HepG2 (cell line): ENCODE measurements around the gene SMIM13. TPM values are rescaled to one million over a fixed set of nuclear protein-coding genes. Genes with fewer than 3 reads are reported as not detected.
A peak's percentile ranks its signal among the peaks of the same experiment; 100 is the strongest.

Source experiments
- BCL6 ChIP-seq: IDR thresholded peaks from 2 replicates; pipeline ENCODE4 v1.6.1; 2016; ENCODE audit warnings: missing genetic modification reagents, missing compliant biosample characterization
- CBX1 ChIP-seq: IDR thresholded peaks from one replicate; pipeline ENCODE4 v1.6.1; 2016; ENCODE audit warnings: antibody characterized with exemption, low read depth
- DPF2 ChIP-seq: sonication (generic); formaldehyde crosslinking; IDR thresholded peaks from 2 replicates; pipeline ENCODE4 v1.4.0; 2020; ENCODE audit warnings: mild to moderate bottlenecking, low read depth, missing genetic modification reagents, borderline replicate concordance
- IRX3 ChIP-seq: sonication (generic); formaldehyde crosslinking; IDR thresholded peaks from 2 replicates; pipeline ENCODE4 v1.8.1; 2023; ENCODE audit warnings: mild to moderate bottlenecking, low read depth, missing genetic modification reagents, borderline replicate concordance
- KAT2B ChIP-seq: fragments of 150-350 bp; IDR thresholded peaks from 2 replicates; pipeline ENCODE4 v1.6.1; 2014; ENCODE audit warnings: low read depth, low read length, borderline replicate concordance
- KDM5B ChIP-seq: sonication (generic); formaldehyde crosslinking; IDR thresholded peaks from 2 replicates; pipeline ENCODE4 v1.4.0; 2020; ENCODE audit warnings: missing genetic modification reagents, mild to moderate bottlenecking, borderline replicate concordance
- MLX ChIP-seq: IDR thresholded peaks from 2 replicates; pipeline ENCODE4 v1.6.1; 2016
- MTF1 ChIP-seq: sonication (generic); formaldehyde crosslinking; IDR thresholded peaks from 2 replicates; pipeline ENCODE4 v1.5.0; 2020; ENCODE audit warnings: missing genetic modification reagents
- NFATC3 ChIP-seq: sonication (generic); formaldehyde crosslinking; IDR thresholded peaks from 2 replicates; pipeline ENCODE4 v1.5.1; 2020; ENCODE audit warnings: mild to moderate bottlenecking, missing genetic modification reagents
- NKX3-1 ChIP-seq: sonication (generic); formaldehyde crosslinking; IDR thresholded peaks from 2 replicates; pipeline ENCODE4 v1.5.0; 2020; ENCODE audit warnings: missing genetic modification reagents
- NR1H2 ChIP-seq: sonication (generic); formaldehyde crosslinking; IDR thresholded peaks from 2 replicates; pipeline ENCODE4 v1.8.1; 2022; ENCODE audit warnings: low read depth, missing genetic modification reagents, borderline replicate concordance
- NR2F6 ChIP-seq, 2 experiments: IDR thresholded peaks; 2 replicates each; pipeline ENCODE4 v1.6.1; 2016; ENCODE audit warnings: antibody characterized with exemption in 1 of 2, mild to moderate bottlenecking in 1 of 2
- RXRB ChIP-seq: IDR thresholded peaks from 2 replicates; pipeline ENCODE4 v1.6.1; 2016; ENCODE audit warnings: borderline replicate concordance, missing genetic modification reagents, missing compliant biosample characterization
- SIN3A ChIP-seq: IDR thresholded peaks from 2 replicates; pipeline ENCODE4 v1.6.1; 2011; ENCODE audit warnings: low read depth, mild to moderate bottlenecking, control low read depth, low read length, borderline replicate concordance
- STAT5B ChIP-seq: sonication (generic); formaldehyde crosslinking; IDR thresholded peaks from 2 replicates; pipeline ENCODE4 v1.4.0; 2020; ENCODE audit warnings: missing genetic modification reagents
- YY1 ChIP-seq: IDR thresholded peaks from 2 replicates; pipeline ENCODE4 v1.6.1; 2011; ENCODE audit warnings: low read length, low read depth, moderate library complexity, mild to moderate bottlenecking; ENCODE audit not compliant: insufficient read depth, insufficient replicate concordance
- ZBTB42 ChIP-seq: sonication (generic); formaldehyde crosslinking; IDR thresholded peaks from 2 replicates; pipeline ENCODE4 v1.5.0; 2020; ENCODE audit warnings: mild to moderate bottlenecking, missing genetic modification reagents
- ZFAT ChIP-seq: sonication (generic); formaldehyde crosslinking; conservative IDR thresholded peaks from 2 replicates; pipeline ENCODE4 v1.8.1; 2023; ENCODE audit warnings: missing genetic modification reagents, inconsistent platforms
- ZNF251 ChIP-seq: sonication (generic); formaldehyde crosslinking; IDR thresholded peaks from 2 replicates; pipeline ENCODE4 v1.9.0; 2021; ENCODE audit warnings: mild to moderate bottlenecking, missing genetic modification reagents
- ZNF354B ChIP-seq: sonication (generic); formaldehyde crosslinking; IDR thresholded peaks from 2 replicates; pipeline ENCODE4 v1.8.0; 2022; ENCODE audit warnings: mild to moderate bottlenecking, missing genetic modification reagents
- ZNF607 ChIP-seq: sonication (generic); formaldehyde crosslinking; IDR thresholded peaks from 2 replicates; pipeline ENCODE4 v1.5.1; 2020; ENCODE audit warnings: missing genetic modification reagents, mild to moderate bottlenecking, borderline replicate concordance
- ZSCAN20 ChIP-seq: sonication (generic); formaldehyde crosslinking; IDR thresholded peaks from 2 replicates; pipeline ENCODE4 v1.4.0; 2020; ENCODE audit warnings: missing genetic modification reagents, mild to moderate bottlenecking, borderline replicate concordance
- polyA plus RNA-seq, 8 experiments: library from polyadenylated mRNA; depleted of rRNA in 3 of 8; stranded (reverse) in 7 of 8; unstranded in 1 of 8; fragments of >200 nt; fragmentation: Illumina TruSeq in 4 of 8; extraction: Trizol in 4 of 8; gene quantifications; 2 replicates each; pipeline versions ENCODE4 v1.2.1 to v1.2.3, GENCODE V29; 2011 to 2016; ENCODE audit warnings: low read depth in 4 of 8, missing spikeins in 1 of 8, mixed read lengths in 1 of 8; ENCODE audit not compliant: insufficient read depth in 1 of 8
- total RNA-seq, 5 experiments: library from RNA; depleted of rRNA; stranded (reverse); fragments of >200 nt; fragmentation: Illumina TruSeq; extraction: Trizol; gene quantifications; 2 replicates each; pipeline ENCODE4 v1.2.3, GENCODE V29; 2016; ENCODE audit warnings: low read depth in 1 of 5
- TF ChIP-seq, protein P1 (sequence below): IDR thresholded peaks from 2 replicates; pipeline ENCODE4 v1.6.1; 2018; ENCODE audit warnings: missing genetic modification reagents
- TF ChIP-seq, protein P2 (sequence below): sonication (generic); formaldehyde crosslinking; IDR thresholded peaks from 2 replicates; pipeline ENCODE4 v1.4.0; 2020; ENCODE audit warnings: mild to moderate bottlenecking, missing genetic modification reagents

The SMIM13 gene
- total and polyA plus RNA-seq, 2 of the 13 experiments (the other 11 are each of a cell fraction or from before 2014, with no cell fraction given) = 2.7 to 10.2 TPM

- TF ChIP-seq DPF2 (CRISPR knock-in tag) (no peak), IRX3 (no peak), RXRB (CRISPR knock-in tag) (peak; percentile 24; the same call in 1 of the 2 replicates), BCL6 (CRISPR knock-in tag) (peak; percentile 31; the same call in 1 of the 2 replicates), ZBTB42 (0 out of 2 replicates have a peak, but pooled peaks have one; percentile 61), NR1H2 (CRISPR knock-in tag) (no peak), ZNF251 (CRISPR knock-in tag) (no peak), ZNF607 (CRISPR knock-in tag) (no peak; the same call in 1 of the 2 replicates), CBX1 (no peak), NFATC3 (CRISPR knock-in tag) (no peak), YY1 (no peak), SIN3A (peak; percentile 61; the same call in 1 of the 2 replicates), NKX3-1 (CRISPR knock-in tag) (peak; percentile 54; the same call in 1 of the 2 replicates), KDM5B (CRISPR knock-in tag) (0 out of 2 replicates have a peak, but pooled peaks have one; percentile 10), STAT5B (CRISPR knock-in tag) (no peak), MTF1 (CRISPR knock-in tag) (no peak), ZSCAN20 (CRISPR knock-in tag) (peak; percentile 30; the same call in 1 of the 2 replicates), KAT2B (no peak), MLX (CRISPR knock-in tag) (0 out of 2 replicates have a peak, but pooled peaks have one; percentile 51), ZNF354B (CRISPR knock-in tag) (no peak), NR2F6 (IDR thresholded peaks at IDR 0.05) (no peak), NR2F6 (CRISPR knock-in tag; IDR thresholded peaks at IDR 0.05) (no peak), ZFAT (CRISPR knock-in tag) (no peak)
- TF ChIP-seq, protein P1, sequence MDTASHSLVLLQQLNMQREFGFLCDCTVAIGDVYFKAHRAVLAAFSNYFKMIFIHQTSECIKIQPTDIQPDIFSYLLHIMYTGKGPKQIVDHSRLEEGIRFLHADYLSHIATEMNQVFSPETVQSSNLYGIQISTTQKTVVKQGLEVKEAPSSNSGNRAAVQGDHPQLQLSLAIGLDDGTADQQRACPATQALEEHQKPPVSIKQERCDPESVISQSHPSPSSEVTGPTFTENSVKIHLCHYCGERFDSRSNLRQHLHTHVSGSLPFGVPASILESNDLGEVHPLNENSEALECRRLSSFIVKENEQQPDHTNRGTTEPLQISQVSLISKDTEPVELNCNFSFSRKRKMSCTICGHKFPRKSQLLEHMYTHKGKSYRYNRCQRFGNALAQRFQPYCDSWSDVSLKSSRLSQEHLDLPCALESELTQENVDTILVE (CRISPR knock-in tag) = no peak
- TF ChIP-seq, protein P2, sequence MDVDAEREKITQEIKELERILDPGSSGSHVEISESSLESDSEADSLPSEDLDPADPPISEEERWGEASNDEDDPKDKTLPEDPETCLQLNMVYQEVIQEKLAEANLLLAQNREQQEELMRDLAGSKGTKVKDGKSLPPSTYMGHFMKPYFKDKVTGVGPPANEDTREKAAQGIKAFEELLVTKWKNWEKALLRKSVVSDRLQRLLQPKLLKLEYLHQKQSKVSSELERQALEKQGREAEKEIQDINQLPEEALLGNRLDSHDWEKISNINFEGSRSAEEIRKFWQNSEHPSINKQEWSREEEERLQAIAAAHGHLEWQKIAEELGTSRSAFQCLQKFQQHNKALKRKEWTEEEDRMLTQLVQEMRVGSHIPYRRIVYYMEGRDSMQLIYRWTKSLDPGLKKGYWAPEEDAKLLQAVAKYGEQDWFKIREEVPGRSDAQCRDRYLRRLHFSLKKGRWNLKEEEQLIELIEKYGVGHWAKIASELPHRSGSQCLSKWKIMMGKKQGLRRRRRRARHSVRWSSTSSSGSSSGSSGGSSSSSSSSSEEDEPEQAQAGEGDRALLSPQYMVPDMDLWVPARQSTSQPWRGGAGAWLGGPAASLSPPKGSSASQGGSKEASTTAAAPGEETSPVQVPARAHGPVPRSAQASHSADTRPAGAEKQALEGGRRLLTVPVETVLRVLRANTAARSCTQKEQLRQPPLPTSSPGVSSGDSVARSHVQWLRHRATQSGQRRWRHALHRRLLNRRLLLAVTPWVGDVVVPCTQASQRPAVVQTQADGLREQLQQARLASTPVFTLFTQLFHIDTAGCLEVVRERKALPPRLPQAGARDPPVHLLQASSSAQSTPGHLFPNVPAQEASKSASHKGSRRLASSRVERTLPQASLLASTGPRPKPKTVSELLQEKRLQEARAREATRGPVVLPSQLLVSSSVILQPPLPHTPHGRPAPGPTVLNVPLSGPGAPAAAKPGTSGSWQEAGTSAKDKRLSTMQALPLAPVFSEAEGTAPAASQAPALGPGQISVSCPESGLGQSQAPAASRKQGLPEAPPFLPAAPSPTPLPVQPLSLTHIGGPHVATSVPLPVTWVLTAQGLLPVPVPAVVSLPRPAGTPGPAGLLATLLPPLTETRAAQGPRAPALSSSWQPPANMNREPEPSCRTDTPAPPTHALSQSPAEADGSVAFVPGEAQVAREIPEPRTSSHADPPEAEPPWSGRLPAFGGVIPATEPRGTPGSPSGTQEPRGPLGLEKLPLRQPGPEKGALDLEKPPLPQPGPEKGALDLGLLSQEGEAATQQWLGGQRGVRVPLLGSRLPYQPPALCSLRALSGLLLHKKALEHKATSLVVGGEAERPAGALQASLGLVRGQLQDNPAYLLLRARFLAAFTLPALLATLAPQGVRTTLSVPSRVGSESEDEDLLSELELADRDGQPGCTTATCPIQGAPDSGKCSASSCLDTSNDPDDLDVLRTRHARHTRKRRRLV (CRISPR knock-in tag) = peak; percentile 93
Measured at GRCh38 chr6:11093376-11093625, 333 bp upstream of the SMIM13 start (continued).
